Liver (tissue), 3 donors: ENCODE data around the gene NEUROD1.

Source experiments
- ATF3 ChIP-seq: IDR thresholded peaks from 2 replicates; pipeline ENCODE4 v1.6.1; 2016; ENCODE audit warnings: antibody characterized with exemption
- CTCF ChIP-seq: fragments of 150-350 bp; IDR thresholded peaks from 2 replicates; pipeline ENCODE4 v1.5.1; 2017; ENCODE audit warnings: improper control_type of control experiment, low read depth, low read length; ENCODE audit not compliant: missing input control
- GABPA ChIP-seq, 2 donors: IDR thresholded peaks in 1 of 2; conservative IDR thresholded peaks in 1 of 2; 2 replicates each; pipeline ENCODE4 v1.6.1; 2016; ENCODE audit warnings: antibody characterized with exemption in 2 of 2, mild to moderate bottlenecking in 1 of 2, moderate library complexity in 1 of 2
- HNF4A ChIP-seq, 2 donors: conservative IDR thresholded peaks; 2 replicates each; pipeline ENCODE4 v1.6.1; 2016; ENCODE audit warnings: antibody characterized with exemption in 2 of 2, mild to moderate bottlenecking in 2 of 2
- JUND ChIP-seq, 2 donors: IDR thresholded peaks; 2 replicates each; pipeline ENCODE4 v1.6.1; 2016; ENCODE audit warnings: antibody characterized with exemption in 2 of 2
- MAX ChIP-seq: IDR thresholded peaks from 2 replicates; pipeline ENCODE4 v1.6.1; 2016; ENCODE audit warnings: antibody characterized with exemption
- RAD21 ChIP-seq, 2 donors: IDR thresholded peaks; 2 replicates each; pipeline ENCODE4 v1.6.1; 2016; ENCODE audit warnings: antibody characterized with exemption in 2 of 2, mild to moderate bottlenecking in 2 of 2
- REST ChIP-seq: IDR thresholded peaks from 2 replicates; pipeline ENCODE4 v1.6.1; 2016; ENCODE audit warnings: antibody characterized with exemption, mild to moderate bottlenecking
- TAF1 ChIP-seq: conservative IDR thresholded peaks from 2 replicates; pipeline ENCODE4 v1.6.1; 2016; ENCODE audit warnings: antibody characterized with exemption, mild to moderate bottlenecking
- ZBTB33 ChIP-seq: IDR thresholded peaks from 2 replicates; pipeline ENCODE4 v1.6.1; 2016; ENCODE audit warnings: antibody characterized with exemption
- donor health status: healthy.
- donor health status: healthy.

GRCh38 chr2:181649436-181649979 is 30.8 kb downstream of the NEUROD1 start:
- no peak for TF ChIP-seq REST
- TF ChIP-seq HNF4A (conservative IDR thresholded peaks at IDR 0.05): no peak
- no peak for TF ChIP-seq CTCF
- TF ChIP-seq ZBTB33: no peak
- no peak for TF ChIP-seq JUND (IDR thresholded peaks at IDR 0.05)
- TF ChIP-seq TAF1: no peak
- TF ChIP-seq GABPA (IDR thresholded peaks at IDR 0.05 in 1 of 2, conservative IDR thresholded peaks at IDR 0.05 in 1 of 2): no peak
- TF ChIP-seq RAD21 (IDR thresholded peaks at IDR 0.05): no peak
- no peak for TF ChIP-seq MAX
- TF ChIP-seq ATF3: no peak
